HCT116 (cell line): Measurements from ENCODE around the gene ASCC1. TPM values are rescaled to one million over a fixed set of nuclear protein-coding genes. Genes with fewer than 3 reads are reported as not detected.

Source experiments
- ATAC-seq: fragments of 200-7000 bp; cut with Tn5 transposase; 2 replicates; pipeline ENCODE4 v1.9.1; 2020; ENCODE audit warnings: mild to moderate bottlenecking, moderate library complexity
- BruUV-seq: library from RNA; stranded (reverse); fragments of 400-500 nt; replicated peaks from 2 replicates; lab custom pipeline; 2021; lab: Mats Ljungman, UMichigan
- CTCF ChIA-PET: fragments of 300-600 bp; sonication (Branson Sonifier 250); formaldehyde crosslinking; loops from one replicate; lab custom pipeline; 2021; ENCODE audit warnings: antibody characterized with exemption; lab: Charles Lee
- POLR2A ChIA-PET: fragments of 300-600, 350-600 bp; sonication (Branson Sonifier 250); formaldehyde crosslinking; loops from one replicate; lab custom pipeline; 2021; ENCODE audit warnings: antibody characterized with exemption; lab: Charles Lee
- RAD21 ChIA-PET, 2 experiments: fragments of 300-600 bp; sonication (Branson Sonifier 250); formaldehyde crosslinking; loops; one replicate each; lab custom pipeline; 2023; ENCODE audit warnings: low total read pairs in 2 of 2; ENCODE audit not compliant: uncharacterized antibody in 2 of 2, unreplicated experiment in 2 of 2, low non-redundant PET in 1 of 2; lab: Charles Lee
- DNase-seq: peaks from one replicate; pipeline ENCODE4 v3.0.0-alpha.2; 2010; ENCODE audit warnings: low read depth, low spot score
- H2AFZ ChIP-seq: fragments of 200-600 bp; shearing (Covaris generic), sonication (generic); 2 replicates; pipeline ENCODE4 v1.6.1; 2017; ENCODE audit warnings: low read depth, mixed run types, mixed read lengths, antibody characterized with exemption, low read length; ENCODE audit not compliant: poor library complexity, severe bottlenecking
- H3K27ac ChIP-seq: 2 replicates; pipeline ENCODE4 v1.5.1; 2012; ENCODE audit warnings: low read depth, low read length
- H3K27me3 ChIP-seq: fragments of 200-600 bp; sonication (generic); 2 replicates; pipeline ENCODE4 v1.6.1; 2016; ENCODE audit warnings: mixed run types, low read length, mixed read lengths; ENCODE audit not compliant: insufficient read depth
- H3K36me3 ChIP-seq, 2 experiments: fragments of 200-500 bp in 1 of 2; fragments of 200-600 bp in 1 of 2; sonication (Bioruptor generic) in 1 of 2; sonication (generic) in 1 of 2; 2 replicates each; pipeline versions ENCODE4 v1.5.1 to v1.6.1; 2014 to 2016; ENCODE audit warnings: low read length in 2 of 2, inconsistent platforms in 1 of 2, mixed read lengths in 1 of 2, mixed run types in 1 of 2; ENCODE audit not compliant: insufficient read depth in 2 of 2, control insufficient read depth in 1 of 2
- H3K4me1 ChIP-seq, 2 experiments: fragments of 200-600 bp in 1 of 2; sonication (generic) in 1 of 2; 2 replicates each; pipeline versions ENCODE4 v1.5.1 to v1.6.1; 2012 to 2017; ENCODE audit warnings: low read length in 2 of 2, inconsistent platforms in 1 of 2, mild to moderate bottlenecking in 1 of 2, mixed read lengths in 1 of 2, mixed run types in 1 of 2, moderate library complexity in 1 of 2; ENCODE audit not compliant: insufficient read depth in 2 of 2, control insufficient read depth in 1 of 2
- H3K4me2 ChIP-seq: fragments of 200-600 bp; sonication (generic); 2 replicates; pipeline ENCODE4 v1.6.1; 2017; ENCODE audit warnings: mixed run types, low read length, mixed read lengths
- H3K4me3 ChIP-seq, 2 experiments: fragments of 200-600 bp in 1 of 2; sonication (generic) in 1 of 2; replicated peaks in 1 of 2; 2 replicates each; pipeline ENCODE4 v1.5.1; 2011 to 2016; ENCODE audit warnings: low read length in 2 of 2, control low read depth in 1 of 2, low read depth in 1 of 2, mild to moderate bottlenecking in 1 of 2, mixed read lengths in 1 of 2, mixed run types in 1 of 2
- H3K79me2 ChIP-seq: fragments of 200-600 bp; sonication (generic); 2 replicates; pipeline ENCODE4 v1.6.1; 2017; ENCODE audit warnings: mild to moderate bottlenecking, mixed run types, low read length, moderate library complexity, mixed read lengths; ENCODE audit not compliant: insufficient read depth
- H3K9ac ChIP-seq: fragments of 200-600 bp; sonication (generic); 2 replicates; pipeline ENCODE4 v1.6.1; 2016; ENCODE audit warnings: low read length, mixed read lengths
- H3K9me2 ChIP-seq: fragments of 200-600 bp; sonication (generic), shearing (Covaris generic); 2 replicates; pipeline ENCODE4 v1.6.1; 2017; ENCODE audit warnings: mixed run types, mild to moderate bottlenecking, moderate library complexity; ENCODE audit not compliant: insufficient read depth
- H3K9me3 ChIP-seq, 2 experiments: fragments of 200-500 bp in 1 of 2; fragments of 200-600 bp in 1 of 2; sonication (Bioruptor generic) in 1 of 2; sonication (generic) in 1 of 2; 2 replicates each; pipeline ENCODE4 v1.6.1; 2014 to 2017; ENCODE audit warnings: low read length in 2 of 2, mixed read lengths in 2 of 2, inconsistent platforms in 1 of 2, low read depth in 1 of 2, mild to moderate bottlenecking in 1 of 2, mixed run types in 1 of 2, moderate library complexity in 1 of 2; ENCODE audit not compliant: control insufficient read depth in 1 of 2, insufficient read depth in 1 of 2
- H4K20me1 ChIP-seq: fragments of 200-600 bp; sonication (generic), shearing (Covaris generic); 2 replicates; pipeline ENCODE4 v1.6.1; 2017; ENCODE audit warnings: mixed run types, mild to moderate bottlenecking, moderate library complexity; ENCODE audit not compliant: insufficient read depth
- EZH2phosphoT487 ChIP-seq: fragments of 200-600 bp; IDR thresholded peaks from 2 replicates; pipeline ENCODE4 v1.6.1; 2018; ENCODE audit warnings: antibody characterized with exemption, borderline replicate concordance
- POLR2AphosphoS5 ChIP-seq: IDR thresholded peaks from 2 replicates; pipeline ENCODE4 v1.6.1; 2011; ENCODE audit warnings: mild to moderate bottlenecking, low read depth, low read length, moderate library complexity
- REST ChIP-seq: IDR thresholded peaks from 2 replicates; pipeline ENCODE4 v1.6.1; 2012; ENCODE audit warnings: low read depth
- SIN3A ChIP-seq: IDR thresholded peaks from 2 replicates; pipeline ENCODE4 v1.6.1; 2012; ENCODE audit warnings: low read depth
- SRF ChIP-seq: IDR thresholded peaks from 2 replicates; pipeline ENCODE4 v1.6.1; 2012; ENCODE audit warnings: low read depth
- ZNF274 ChIP-seq: fragments of 200-500 bp; sonication (Bioruptor generic); IDR thresholded peaks from 2 replicates; pipeline ENCODE4 v1.6.1; 2014; ENCODE audit warnings: mild to moderate bottlenecking, low read depth, low read length, inconsistent platforms
- intact Hi-C: fragments of 100-400 bp; cut with micrococcal nuclease; formaldehyde crosslinking; loops from 2 replicates; pipeline ENCODE4 v1.10.0; 2022
- total RNA-seq: library from RNA; stranded (reverse); gene quantifications from one replicate; pipeline ENCODE4 v1.2.1, GENCODE V29; 2021; ENCODE audit not compliant: unreplicated experiment
- TF ChIP-seq, protein P1 (sequence below): IDR thresholded peaks from 2 replicates; pipeline ENCODE4 v1.6.1; 2012
- TF ChIP-seq, protein P2 (sequence below): IDR thresholded peaks from 2 replicates; pipeline ENCODE4 v1.6.1; 2011; ENCODE audit warnings: mild to moderate bottlenecking, low read length, moderate library complexity; ENCODE audit not compliant: insufficient replicate concordance; ENCODE audit errors: extremely low read depth

Gene ASCC1
- total RNA-seq, 1 experiment from 2014 or later: 34.5 TPM

DNA sequence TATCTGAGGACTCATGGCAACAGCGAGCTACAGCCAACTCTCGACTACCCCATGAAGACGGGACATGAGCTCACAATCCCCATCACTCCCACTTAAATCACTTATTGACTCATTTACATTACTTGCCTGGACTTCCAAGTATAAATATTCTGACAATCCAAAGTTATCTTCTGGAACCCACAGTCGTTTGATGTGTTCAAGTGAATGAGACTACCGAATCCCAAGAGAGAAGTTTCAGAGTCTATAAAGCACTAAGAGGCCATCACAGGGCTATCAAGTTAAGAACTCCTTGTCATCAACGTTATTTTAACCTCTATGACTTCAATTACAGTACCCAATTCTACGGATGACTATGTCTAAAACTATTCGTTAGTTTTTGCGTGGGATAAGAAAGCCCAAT lies 11.8 kb downstream of the ASCC1 start:
- intact Hi-C loops: no loop called here
- peak; percentile 55; the same call in 1 of the 2 replicates for ATAC-seq
- DNase-seq: no peak
- peak overlapping the region; percentile 42; the same call in 1 of the 2 replicates for H3K27ac ChIP-seq
- no peak overlapping the region for H3K9ac ChIP-seq
- H4K20me1 ChIP-seq: no peaks in the 10 kb centered on the region
- no peaks in the 10 kb centered on the region for H3K9me2 ChIP-seq
- peaks cover 0 to 8% of the 10 kb centered on the region in 2 experiments; a peak in 2 of 4 replicates for H3K36me3 ChIP-seq
- no peaks in the 10 kb centered on the region for H3K9me3 ChIP-seq
- H3K4me2 ChIP-seq: no peak overlapping the region
- H3K4me3 ChIP-seq: no peak overlapping the region
- H3K4me1 ChIP-seq: peaks cover 7 to 12% of the 10 kb centered on the region in 2 experiments; a peak in 3 of 4 replicates
- ChIA-PET RAD21 (no interaction called here), POLR2A (no interaction called here), CTCF (interaction anchor here (1.4 kb wide), 1 partner anchor 21 kb away, joined by 3 read pairs; no protein-coding TSS in a partner anchor)
- H3K27me3 ChIP-seq: no peaks in the 10 kb centered on the region
- no peak overlapping the region for H2AFZ ChIP-seq
- H3K79me2 ChIP-seq: no peaks in the 10 kb centered on the region
- no TSS peak for BruUV-seq
- TF ChIP-seq REST: no peak
- TF ChIP-seq, all 23 proteins: peak for 0

DNA sequence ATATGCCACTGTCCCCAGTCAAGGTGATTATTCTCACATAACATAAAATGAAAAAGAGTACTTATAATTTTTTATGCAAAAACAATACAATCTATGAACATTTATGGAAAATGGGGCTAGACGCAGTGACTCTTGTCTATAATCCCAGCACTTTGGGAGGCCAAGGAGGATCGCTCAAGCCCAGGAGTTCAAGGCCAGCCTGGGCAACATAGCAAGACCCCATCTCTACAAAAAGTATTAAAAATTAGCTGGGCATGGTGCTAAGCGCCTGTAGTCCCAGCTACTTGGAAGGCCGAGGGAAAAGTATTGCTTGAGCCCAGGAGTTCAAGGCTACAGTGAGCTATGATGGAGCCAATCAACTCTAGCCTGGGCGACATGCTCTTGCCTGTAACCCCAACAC lies 14.8 kb downstream of the ASCC1 start:
- no TSS peak for BruUV-seq
- ATAC-seq (no peak), DNase-seq (no peak)
- no peak overlapping the region for H3K9ac ChIP-seq
- H3K79me2 ChIP-seq: no peaks in the 10 kb centered on the region
- H3K27ac ChIP-seq: no peak overlapping the region
- H2AFZ ChIP-seq: no peak overlapping the region
- H3K36me3 ChIP-seq: peaks cover 0 to 8% of the 10 kb centered on the region in 2 experiments; a peak in 2 of 4 replicates
- no peaks in the 10 kb centered on the region for H3K9me3 ChIP-seq
- ChIA-PET POLR2A (interaction anchor here (1.1 kb wide), 1 partner anchor 72 kb away, joined by 3 read pairs; the partner anchor contains the start of gene DDIT4), CTCF (interaction anchor here (1.7 kb wide), 1 partner anchor 133 kb away, joined by 7 read pairs; no protein-coding TSS in a partner anchor), RAD21 (no interaction called here)
- H4K20me1 ChIP-seq: no peaks in the 10 kb centered on the region
- intact Hi-C loops: no loop called here
- H3K9me2 ChIP-seq: no peaks in the 10 kb centered on the region
- H3K4me2 ChIP-seq: no peak overlapping the region
- no peaks in the 10 kb centered on the region for H3K27me3 ChIP-seq
- H3K4me3 ChIP-seq: no peak overlapping the region
- H3K4me1 ChIP-seq: peaks cover 11 to 18% of the 10 kb centered on the region in 2 experiments
- no peak for TF ChIP-seq EZH2phosphoT487
- TF ChIP-seq, protein P1, sequence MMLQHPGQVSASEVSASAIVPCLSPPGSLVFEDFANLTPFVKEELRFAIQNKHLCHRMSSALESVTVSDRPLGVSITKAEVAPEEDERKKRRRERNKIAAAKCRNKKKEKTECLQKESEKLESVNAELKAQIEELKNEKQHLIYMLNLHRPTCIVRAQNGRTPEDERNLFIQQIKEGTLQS: no peak
- no peak for TF ChIP-seq REST
- no peak for TF ChIP-seq SRF
- no peak for TF ChIP-seq ZNF274
- no peak for TF ChIP-seq POLR2AphosphoS5
- no peak for TF ChIP-seq SIN3A
- TF ChIP-seq, protein P2, sequence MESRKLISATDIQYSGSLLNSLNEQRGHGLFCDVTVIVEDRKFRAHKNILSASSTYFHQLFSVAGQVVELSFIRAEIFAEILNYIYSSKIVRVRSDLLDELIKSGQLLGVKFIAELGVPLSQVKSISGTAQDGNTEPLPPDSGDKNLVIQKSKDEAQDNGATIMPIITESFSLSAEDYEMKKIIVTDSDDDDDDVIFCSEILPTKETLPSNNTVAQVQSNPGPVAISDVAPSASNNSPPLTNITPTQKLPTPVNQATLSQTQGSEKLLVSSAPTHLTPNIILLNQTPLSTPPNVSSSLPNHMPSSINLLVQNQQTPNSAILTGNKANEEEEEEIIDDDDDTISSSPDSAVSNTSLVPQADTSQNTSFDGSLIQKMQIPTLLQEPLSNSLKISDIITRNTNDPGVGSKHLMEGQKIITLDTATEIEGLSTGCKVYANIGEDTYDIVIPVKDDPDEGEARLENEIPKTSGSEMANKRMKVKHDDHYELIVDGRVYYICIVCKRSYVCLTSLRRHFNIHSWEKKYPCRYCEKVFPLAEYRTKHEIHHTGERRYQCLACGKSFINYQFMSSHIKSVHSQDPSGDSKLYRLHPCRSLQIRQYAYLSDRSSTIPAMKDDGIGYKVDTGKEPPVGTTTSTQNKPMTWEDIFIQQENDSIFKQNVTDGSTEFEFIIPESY: no peak
